Gastrocnemius medialis (tissue), 4 donors: ENCODE measurements around the gene DCDC1. TPM values are rescaled to one million over a fixed set of nuclear protein-coding genes. Genes with fewer than 3 reads are reported as not detected.

Source experiments
- ATAC-seq, 2 donors: fragments of 150-250 bp; one replicate each; pipeline ENCODE4 v1.9.1; 2016
- DNase-seq, 2 donors: peaks; one replicate each; pipeline ENCODE4 v3.0.0-alpha.2; 2019
- H3K27ac ChIP-seq, 4 donors: fragments of 200-600 bp; sonication (generic); 1 replicate in 1 of 4; 2 replicates in 3 of 4; pipeline ENCODE4 v1.5.1; 2016 to 2018; ENCODE audit warnings: mild to moderate bottlenecking in 2 of 4, moderate library complexity in 1 of 4
- H3K27me3 ChIP-seq, 3 donors: fragments of 200-600 bp; sonication (generic) in 2 of 3; 1 replicate in 1 of 3; 2 replicates in 2 of 3; pipeline versions ENCODE4 v1.5.1 to v1.6.0; 2016 to 2019; ENCODE audit warnings: mild to moderate bottlenecking in 1 of 3, moderate library complexity in 1 of 3
- H3K36me3 ChIP-seq, 2 donors: fragments of 200-600 bp; sonication (generic) in 1 of 2; one replicate each; pipeline ENCODE4 v1.5.1; 2017 to 2018
- H3K4me1 ChIP-seq, 2 donors: fragments of 200-600 bp; sonication (generic) in 1 of 2; one replicate each; pipeline ENCODE4 v1.5.1; 2016 to 2017; ENCODE audit warnings: mild to moderate bottlenecking in 2 of 2
- H3K4me3 ChIP-seq, 4 donors: fragments of 200-600 bp; sonication (generic) in 3 of 4; 1 replicate in 1 of 4; 2 replicates in 3 of 4; pipeline ENCODE4 v1.5.1; 2016 to 2019; ENCODE audit warnings: mild to moderate bottlenecking in 2 of 4
- H3K9me3 ChIP-seq, 3 donors: fragments of 200-600 bp; sonication (generic) in 2 of 3; 1 replicate in 1 of 3; 2 replicates in 2 of 3; pipeline ENCODE4 v1.5.1; 2016 to 2019
- CTCF ChIP-seq, 5 experiments: fragments of 450-650 bp in 3 of 5; fragments of 200-600 bp in 2 of 5; sonication (generic) in 2 of 5; IDR thresholded peaks in 4 of 5; conservative IDR thresholded peaks in 1 of 5; 1 replicate in 4 of 5; 2 replicates in 1 of 5; pipeline ENCODE4 v1.5.1; 2016 to 2019; ENCODE audit warnings: antibody characterized with exemption in 5 of 5, mild to moderate bottlenecking in 3 of 5, moderate library complexity in 3 of 5
- POLR2A ChIP-seq, 2 donors: fragments of 450-650 bp; IDR thresholded peaks; one replicate each; pipeline ENCODE4 v1.6.1; 2017; ENCODE audit warnings: antibody characterized with exemption in 2 of 2, mild to moderate bottlenecking in 2 of 2, moderate library complexity in 2 of 2
- in situ Hi-C, 4 donors: fragments of 200-750 bp; cut with MboI; loops; one replicate each; pipeline versions ENCODE4 v1.15.0 to v1.8.0; 2017; ENCODE audit warnings: low sequenced_read_pairs in 4 of 4
- intact Hi-C: fragments of 100-400 bp; cut with DNase I; formaldehyde crosslinking; loops from one replicate; pipeline ENCODE4 v1.15.1; 2023; ENCODE audit warnings: low total_unique reads
- total RNA-seq, 4 donors: library from RNA; depleted of rRNA; stranded (reverse); fragments of >200 nt; gene quantifications; one replicate each; pipeline versions ENCODE4 v1.1.0 to v1.2.3, GENCODE V29; 2016

Gene DCDC1
- total RNA-seq, 4 donors from 2014 or later = not detected

GRCh38 chr11:31199378-31199777 is 170.2 kb downstream of the DCDC1 start:
- no peak for ATAC-seq
- intact Hi-C loops = no loop called here
- H3K4me3 ChIP-seq = no peak overlapping the region

GRCh38 chr11:31173926-31174680 is 195.4 kb downstream of the DCDC1 start:
- in situ Hi-C loops (no loop called here), intact Hi-C loops (no loop called here)
- Histone ChIP-seq H3K4me1 (no peaks in the 10 kb centered on the region), H3K27me3 (no peaks in the 10 kb centered on the region), H3K9me3 (no peaks in the 10 kb centered on the region), H3K36me3 (no peaks in the 10 kb centered on the region), H3K27ac (no peak overlapping the region), H3K4me3 (no peak overlapping the region)
- TF ChIP-seq CTCF (IDR thresholded peaks at IDR 0.05 in 4 of 5, conservative IDR thresholded peaks at IDR 0.05 in 1 of 5) (no peak), POLR2A (IDR thresholded peaks at IDR 0.05) (no peak)
- ATAC-seq (no peak), DNase-seq (no peak)

More at GRCh38 chr11:31199378-31199777, 170.2 kb downstream of the DCDC1 start:
- no peaks in the 10 kb centered on the region for H3K27me3 ChIP-seq
- in situ Hi-C loops = no loop called here
- no peak for TF ChIP-seq CTCF (IDR thresholded peaks at IDR 0.05 in 4 of 5, conservative IDR thresholded peaks at IDR 0.05 in 1 of 5)
- no peak for TF ChIP-seq POLR2A (IDR thresholded peaks at IDR 0.05)
- no peaks in the 10 kb centered on the region for H3K9me3 ChIP-seq
- no peak overlapping the region for H3K27ac ChIP-seq
- H3K4me1 ChIP-seq = no peaks in the 10 kb centered on the region
- H3K36me3 ChIP-seq = no peaks in the 10 kb centered on the region
- DNase-seq = no peak

- no peaks in the 10 kb centered on the region for H3K36me3 ChIP-seq
- H3K4me3 ChIP-seq = no peak overlapping the region
- peaks cover 0 to under 1% (median 0%) of the 10 kb centered on the region in 3 donors for H3K9me3 ChIP-seq
- in situ Hi-C loops (no loop called here), intact Hi-C loops (no loop called here)
- TF ChIP-seq CTCF (IDR thresholded peaks at IDR 0.05 in 4 of 5, conservative IDR thresholded peaks at IDR 0.05 in 1 of 5) = no peak
- no peak for TF ChIP-seq POLR2A (IDR thresholded peaks at IDR 0.05)
- DNase-seq = no peak
- H3K4me1 ChIP-seq = no peaks in the 10 kb centered on the region
- H3K27me3 ChIP-seq = no peaks in the 10 kb centered on the region
- H3K27ac ChIP-seq = no peak overlapping the region
- no peak for ATAC-seq
Measured at GRCh38 chr11:31160504-31161422, 208.8 kb downstream of the DCDC1 start.

GRCh38 chr11:31150841-31151240 is 218.7 kb downstream of the DCDC1 start:
- in situ Hi-C loops = no loop called here
- Histone ChIP-seq H3K9me3 (no peaks in the 10 kb centered on the region), H3K27me3 (no peaks in the 10 kb centered on the region), H3K36me3 (no peaks in the 10 kb centered on the region), H3K4me1 (no peaks in the 10 kb centered on the region), H3K27ac (no peak overlapping the region), H3K4me3 (no peak overlapping the region)
- DNase-seq = no peak
- TF ChIP-seq CTCF (IDR thresholded peaks at IDR 0.05 in 4 of 5, conservative IDR thresholded peaks at IDR 0.05 in 1 of 5) (no peak), POLR2A (IDR thresholded peaks at IDR 0.05) (no peak)
- intact Hi-C loops = no loop called here
- no peak for ATAC-seq
